AG09309 (cell line): ENCODE data around the gene CHRNA7.

Source experiments
- DNase-seq: peaks from one replicate; pipeline ENCODE4 v3.0.0-alpha.2; 2010; ENCODE audit warnings: low read depth
- H3K4me3 ChIP-seq: 2 replicates; pipeline ENCODE4 v1.5.1; 2011; ENCODE audit warnings: mild to moderate bottlenecking, low read depth, low read length, moderate library complexity; ENCODE audit not compliant: control insufficient read depth
- TF ChIP-seq, protein P1 (sequence below): IDR thresholded peaks from 2 replicates; pipeline ENCODE4 v1.5.1; 2011; ENCODE audit warnings: mild to moderate bottlenecking, low read depth, low read length, inconsistent platforms; ENCODE audit not compliant: insufficient read depth, control insufficient read depth; ENCODE audit errors: missing control alignments

The CHRNA7 gene

DNA sequence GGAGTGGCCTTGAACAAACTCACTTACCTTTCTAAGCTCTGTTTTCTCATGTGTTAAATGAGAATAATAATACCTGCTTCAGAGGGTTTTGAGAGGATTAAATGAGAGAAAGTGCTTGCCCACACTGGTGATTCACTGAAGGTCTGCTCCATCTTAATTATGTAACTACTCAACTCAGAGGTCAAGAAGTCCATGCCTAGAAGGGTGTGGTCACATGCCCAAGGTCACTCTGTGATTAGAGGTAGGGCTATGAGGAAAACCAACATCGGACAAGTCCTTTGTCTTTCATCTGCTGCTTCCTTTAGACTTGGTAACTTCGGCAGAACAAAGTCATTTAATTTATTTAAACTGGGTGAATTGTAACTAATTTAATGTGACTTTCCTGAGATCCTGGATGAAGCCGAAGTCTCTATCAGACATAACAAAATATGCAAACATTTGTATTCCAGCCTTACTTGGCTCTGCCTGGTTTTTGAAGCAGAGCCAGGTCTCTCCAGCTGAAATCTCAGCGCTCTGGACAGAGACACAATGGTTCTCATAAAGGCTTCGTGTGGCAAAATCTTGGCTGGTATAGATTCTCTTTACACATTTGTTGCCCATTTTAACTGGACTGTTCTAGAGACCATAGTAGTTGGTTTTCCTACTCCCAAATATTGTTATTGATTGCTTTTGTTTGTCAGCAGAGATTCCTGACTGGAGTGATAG lies 3.0 kb downstream of the CHRNA7 start:
- TF ChIP-seq, protein P1, sequence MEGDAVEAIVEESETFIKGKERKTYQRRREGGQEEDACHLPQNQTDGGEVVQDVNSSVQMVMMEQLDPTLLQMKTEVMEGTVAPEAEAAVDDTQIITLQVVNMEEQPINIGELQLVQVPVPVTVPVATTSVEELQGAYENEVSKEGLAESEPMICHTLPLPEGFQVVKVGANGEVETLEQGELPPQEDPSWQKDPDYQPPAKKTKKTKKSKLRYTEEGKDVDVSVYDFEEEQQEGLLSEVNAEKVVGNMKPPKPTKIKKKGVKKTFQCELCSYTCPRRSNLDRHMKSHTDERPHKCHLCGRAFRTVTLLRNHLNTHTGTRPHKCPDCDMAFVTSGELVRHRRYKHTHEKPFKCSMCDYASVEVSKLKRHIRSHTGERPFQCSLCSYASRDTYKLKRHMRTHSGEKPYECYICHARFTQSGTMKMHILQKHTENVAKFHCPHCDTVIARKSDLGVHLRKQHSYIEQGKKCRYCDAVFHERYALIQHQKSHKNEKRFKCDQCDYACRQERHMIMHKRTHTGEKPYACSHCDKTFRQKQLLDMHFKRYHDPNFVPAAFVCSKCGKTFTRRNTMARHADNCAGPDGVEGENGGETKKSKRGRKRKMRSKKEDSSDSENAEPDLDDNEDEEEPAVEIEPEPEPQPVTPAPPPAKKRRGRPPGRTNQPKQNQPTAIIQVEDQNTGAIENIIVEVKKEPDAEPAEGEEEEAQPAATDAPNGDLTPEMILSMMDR, result no peak
- no peak overlapping the region for H3K4me3 ChIP-seq
- no peak for DNase-seq

- no peak for DNase-seq
- H3K4me3 ChIP-seq, result no peak overlapping the region
- TF ChIP-seq, protein P1, result no peak
These were observed 3.8 kb downstream of the CHRNA7 start for GRCh38 chr15:32034106-32034505.

DNA sequence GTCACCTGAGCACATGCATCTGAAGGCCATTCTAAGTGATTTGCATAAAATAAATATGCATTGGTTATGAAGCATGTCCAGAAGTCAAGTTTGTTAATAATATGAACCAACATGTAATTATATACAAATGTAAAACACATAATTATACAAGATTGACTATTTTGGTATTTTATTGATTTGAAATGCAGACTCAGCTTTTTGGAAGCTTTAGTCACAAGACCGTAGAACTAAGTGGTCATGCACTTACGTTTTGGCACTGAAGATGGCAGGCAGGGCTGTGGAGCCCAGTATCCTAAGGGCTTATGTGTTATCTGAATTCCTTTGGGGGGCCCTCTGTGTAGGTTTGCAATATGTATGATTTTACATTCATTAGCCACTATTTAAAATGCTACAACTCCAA lies 5.0 kb downstream of the CHRNA7 start:
- TF ChIP-seq, protein P1, result no peak
- no peak overlapping the region for H3K4me3 ChIP-seq
- no peak for DNase-seq

GRCh38 chr15:32036971-32037370 lies 6.7 kb downstream of the CHRNA7 start:
- TF ChIP-seq, protein P1, result no peak
- no peak overlapping the region for H3K4me3 ChIP-seq
- no peak for DNase-seq

GRCh38 chr15:32041294-32041693 lies 11.0 kb downstream of the CHRNA7 start:
- H3K4me3 ChIP-seq, result no peak overlapping the region
- TF ChIP-seq, protein P1, result no peak
- no peak for DNase-seq

DNA sequence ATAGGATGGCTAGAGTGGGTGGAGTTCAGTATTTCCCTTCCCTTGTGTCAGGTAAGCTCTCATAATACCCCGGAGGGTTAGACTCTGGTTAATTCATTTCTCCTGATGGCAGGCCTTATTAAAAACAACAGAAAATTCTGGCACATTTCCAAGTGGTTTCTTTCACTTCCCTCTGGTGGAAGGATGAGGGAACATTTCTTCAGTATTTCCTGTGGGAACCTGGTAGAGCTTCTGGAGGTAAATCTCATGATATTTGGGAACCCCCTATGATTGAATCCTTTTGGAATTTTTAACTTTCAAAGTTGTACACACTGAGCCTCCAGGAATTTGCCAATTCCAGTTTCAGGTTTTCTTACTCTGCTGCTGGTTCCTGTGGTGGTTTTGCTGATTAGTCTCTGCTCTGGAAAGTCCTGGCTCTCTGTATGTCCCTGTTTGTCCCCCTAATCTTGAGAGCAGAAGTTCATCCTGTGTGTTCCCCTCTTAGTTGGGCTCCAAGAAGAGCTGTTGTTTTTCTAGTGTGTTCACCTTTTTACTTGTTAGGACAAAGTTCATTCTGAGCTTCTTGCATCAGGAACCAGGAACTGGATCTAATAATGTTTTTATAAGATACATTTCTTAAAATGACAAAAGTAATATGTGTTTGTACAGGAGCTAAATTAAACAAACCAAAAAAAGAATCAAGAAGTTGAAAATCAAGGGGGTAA lies 12.1 kb downstream of the CHRNA7 start:
- no peak overlapping the region for H3K4me3 ChIP-seq
- no peak for DNase-seq
- TF ChIP-seq, protein P1, result no peak
